H1 (cell line): ENCODE measurements around the gene ITPR3. TPM values are rescaled to one million over a fixed set of nuclear protein-coding genes. Genes with fewer than 3 reads are reported as not detected.

ENCODE experiments used
- GABPA ChIP-seq: IDR thresholded peaks from 2 replicates; pipeline ENCODE4 v1.6.1; 2011; ENCODE audit warnings: mild to moderate bottlenecking, low read length, moderate library complexity, borderline replicate concordance; ENCODE audit not compliant: insufficient read depth
- POLR2A ChIP-seq, 2 experiments: IDR thresholded peaks; 1 replicate in 1 of 2; 2 replicates in 1 of 2; pipeline ENCODE4 v1.6.1; 2011; ENCODE audit warnings: low read depth in 2 of 2, low read length in 2 of 2, mild to moderate bottlenecking in 2 of 2; ENCODE audit errors: control extremely low read depth in 1 of 2
- TCF12 ChIP-seq: IDR thresholded peaks from 2 replicates; pipeline ENCODE4 v1.6.1; 2011; ENCODE audit warnings: low read depth, mild to moderate bottlenecking, low read length
- polyA plus RNA-seq, 7 experiments: library from polyadenylated mRNA; depleted of rRNA in 3 of 7; stranded (reverse) in 5 of 7; unstranded in 2 of 7; fragments of >200 nt in 5 of 7; fragments of 200-250 nt in 2 of 7; gene quantifications; 1 replicate in 5 of 7; 2 replicates in 1 of 7; 4 replicates in 1 of 7; pipeline versions ENCODE4 v1.2.1 to v1.2.3, GENCODE V29; 2011 to 2013; ENCODE audit warnings: missing spikeins in 2 of 7, mixed read lengths in 2 of 7
- total RNA-seq: library from RNA; stranded (reverse); fragmentation: NEBNext Ultra II Directional; extraction: Animal tissue kit (Norgen Biotek cat#: 25700); gene quantifications from 2 replicates; pipeline ENCODE4 v1.2.1, GENCODE V29; 2021
- TF ChIP-seq, protein P1 (sequence below): IDR thresholded peaks from 2 replicates; pipeline ENCODE4 v1.6.1; 2012; ENCODE audit warnings: inconsistent platforms
- TF ChIP-seq, protein P2 (sequence below), 3 experiments: IDR thresholded peaks; 1 replicate in 2 of 3; 2 replicates in 1 of 3; pipeline versions ENCODE4 v1.5.1 to v1.6.1; 2011; ENCODE audit warnings: low read length in 3 of 3, mild to moderate bottlenecking in 3 of 3, inconsistent platforms in 2 of 3, low read depth in 1 of 3, moderate library complexity in 1 of 3; ENCODE audit not compliant: insufficient read depth in 1 of 3; ENCODE audit errors: control extremely low read depth in 1 of 3

Gene ITPR3
- total and polyA plus RNA-seq, 2 of the 8 experiments (the other 6 are each of a cell fraction or from before 2014, with no cell fraction given) = 29.1 to 45.7 TPM

DNA sequence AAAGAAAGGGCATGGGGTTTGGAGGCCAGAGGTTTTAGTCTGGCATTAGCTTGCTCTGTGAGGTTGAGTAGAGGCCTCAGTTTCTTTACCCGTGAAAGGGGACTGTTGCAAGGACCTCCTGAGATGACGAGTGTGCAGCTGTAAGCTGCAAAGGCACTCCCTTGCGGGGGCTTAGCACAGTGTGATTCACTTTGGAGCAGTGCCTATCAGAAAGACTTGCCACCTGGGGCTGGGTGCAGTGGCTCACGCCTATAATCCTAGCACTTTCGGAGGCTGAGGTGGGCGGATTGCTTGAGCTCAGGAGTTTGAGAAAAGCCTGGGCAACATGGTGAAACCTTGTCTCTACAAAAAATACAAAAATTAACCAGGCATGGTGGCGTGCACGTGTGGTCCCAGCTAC lies 33.6 kb upstream of the ITPR3 start (continued):
- TF ChIP-seq, protein P1, sequence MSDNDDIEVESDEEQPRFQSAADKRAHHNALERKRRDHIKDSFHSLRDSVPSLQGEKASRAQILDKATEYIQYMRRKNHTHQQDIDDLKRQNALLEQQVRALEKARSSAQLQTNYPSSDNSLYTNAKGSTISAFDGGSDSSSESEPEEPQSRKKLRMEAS = no peak
- no peak for TF ChIP-seq TCF12
- TF ChIP-seq, protein P2, sequence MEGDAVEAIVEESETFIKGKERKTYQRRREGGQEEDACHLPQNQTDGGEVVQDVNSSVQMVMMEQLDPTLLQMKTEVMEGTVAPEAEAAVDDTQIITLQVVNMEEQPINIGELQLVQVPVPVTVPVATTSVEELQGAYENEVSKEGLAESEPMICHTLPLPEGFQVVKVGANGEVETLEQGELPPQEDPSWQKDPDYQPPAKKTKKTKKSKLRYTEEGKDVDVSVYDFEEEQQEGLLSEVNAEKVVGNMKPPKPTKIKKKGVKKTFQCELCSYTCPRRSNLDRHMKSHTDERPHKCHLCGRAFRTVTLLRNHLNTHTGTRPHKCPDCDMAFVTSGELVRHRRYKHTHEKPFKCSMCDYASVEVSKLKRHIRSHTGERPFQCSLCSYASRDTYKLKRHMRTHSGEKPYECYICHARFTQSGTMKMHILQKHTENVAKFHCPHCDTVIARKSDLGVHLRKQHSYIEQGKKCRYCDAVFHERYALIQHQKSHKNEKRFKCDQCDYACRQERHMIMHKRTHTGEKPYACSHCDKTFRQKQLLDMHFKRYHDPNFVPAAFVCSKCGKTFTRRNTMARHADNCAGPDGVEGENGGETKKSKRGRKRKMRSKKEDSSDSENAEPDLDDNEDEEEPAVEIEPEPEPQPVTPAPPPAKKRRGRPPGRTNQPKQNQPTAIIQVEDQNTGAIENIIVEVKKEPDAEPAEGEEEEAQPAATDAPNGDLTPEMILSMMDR (IDR thresholded peaks at IDR 0.05; ENCODE audit: control extremely low read depth in 1 of 3, insufficient read depth in 1 of 3, low read depth in 1 of 3, low read length in 3 of 3) = no peak
- TF ChIP-seq GABPA = no peak
- no peak for TF ChIP-seq POLR2A (IDR thresholded peaks at IDR 0.05; ENCODE audit: control extremely low read depth in 1 of 2, low read depth in 2 of 2, low read length in 2 of 2)
